Measurements from ENCODE around the gene STAB2.

DNA sequence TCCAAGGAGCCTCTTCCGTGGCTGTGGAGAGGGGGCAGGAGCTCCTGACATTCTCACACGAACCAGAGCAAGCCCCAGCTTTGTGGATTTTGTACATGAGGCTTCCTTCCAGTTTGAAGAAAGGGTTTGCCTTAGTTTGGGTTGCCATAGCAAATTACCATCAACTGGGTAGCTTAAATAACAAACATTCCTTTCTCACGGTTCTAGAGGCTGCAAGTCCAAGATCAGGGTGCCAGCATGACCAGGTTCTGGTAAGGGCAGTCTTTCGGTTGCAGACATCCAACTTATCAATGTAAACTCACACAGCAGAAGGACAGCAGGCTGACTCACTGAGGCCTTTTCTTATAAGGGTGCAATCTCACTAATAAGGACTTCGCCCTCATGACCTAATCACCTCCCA is 25.9 kb upstream of the STAB2 start:
- TF ChIP-seq POLR2A (IDR thresholded peaks at IDR 0.05): no peak
- TF ChIP-seq, protein P1, sequence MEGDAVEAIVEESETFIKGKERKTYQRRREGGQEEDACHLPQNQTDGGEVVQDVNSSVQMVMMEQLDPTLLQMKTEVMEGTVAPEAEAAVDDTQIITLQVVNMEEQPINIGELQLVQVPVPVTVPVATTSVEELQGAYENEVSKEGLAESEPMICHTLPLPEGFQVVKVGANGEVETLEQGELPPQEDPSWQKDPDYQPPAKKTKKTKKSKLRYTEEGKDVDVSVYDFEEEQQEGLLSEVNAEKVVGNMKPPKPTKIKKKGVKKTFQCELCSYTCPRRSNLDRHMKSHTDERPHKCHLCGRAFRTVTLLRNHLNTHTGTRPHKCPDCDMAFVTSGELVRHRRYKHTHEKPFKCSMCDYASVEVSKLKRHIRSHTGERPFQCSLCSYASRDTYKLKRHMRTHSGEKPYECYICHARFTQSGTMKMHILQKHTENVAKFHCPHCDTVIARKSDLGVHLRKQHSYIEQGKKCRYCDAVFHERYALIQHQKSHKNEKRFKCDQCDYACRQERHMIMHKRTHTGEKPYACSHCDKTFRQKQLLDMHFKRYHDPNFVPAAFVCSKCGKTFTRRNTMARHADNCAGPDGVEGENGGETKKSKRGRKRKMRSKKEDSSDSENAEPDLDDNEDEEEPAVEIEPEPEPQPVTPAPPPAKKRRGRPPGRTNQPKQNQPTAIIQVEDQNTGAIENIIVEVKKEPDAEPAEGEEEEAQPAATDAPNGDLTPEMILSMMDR (IDR thresholded peaks at IDR 0.05): no peak

All from right lobe of liver (tissue), 4 donors.